HG03571 (cell line): ENCODE data around the gene GDF2.

ENCODE experiments used
- ATAC-seq: cut with Tn5 transposase; IDR thresholded peaks from one replicate; pipeline ENCODE4 v1.9.1; 2021; ENCODE audit not compliant: unreplicated experiment

The GDF2 gene

GRCh38 chr10:47322300-47323061 lies at the start of gene GDF2:
Gene GDF2 (plus strand): TSS chr10:47322454. CDS start chr10:47322669, 215 bp downstream.
- no peak for ATAC-seq

DNA sequence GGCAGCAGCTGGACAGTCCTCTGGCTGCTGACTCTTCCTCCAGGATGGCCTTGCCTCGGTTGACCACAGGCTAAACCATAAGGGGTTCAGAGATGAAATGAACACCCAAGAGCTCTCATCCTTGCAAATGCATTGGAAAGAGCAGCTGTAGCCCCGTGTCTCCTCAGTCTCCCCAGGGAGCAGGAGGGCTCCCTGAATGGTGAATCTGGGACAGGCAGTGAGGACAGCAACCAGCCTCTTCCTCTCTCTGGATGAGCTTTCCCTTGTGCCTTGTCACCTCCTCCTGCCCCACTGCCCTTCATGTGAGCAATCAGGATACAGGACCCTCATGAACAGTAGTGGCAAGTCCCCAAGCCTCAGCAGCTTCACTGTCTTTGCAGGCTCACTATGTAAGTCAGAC lies 46.2 kb upstream of the GDF2 start:
- no peak for ATAC-seq

GRCh38 chr10:47276576-47277351 lies 45.5 kb upstream of the GDF2 start:
- no peak for ATAC-seq

- no peak for ATAC-seq
These were observed 44.7 kb upstream of the GDF2 start for GRCh38 chr10:47277352-47278151.

- no peak for ATAC-seq
These were observed 44.1 kb upstream of the GDF2 start for GRCh38 chr10:47278152-47278473.

DNA sequence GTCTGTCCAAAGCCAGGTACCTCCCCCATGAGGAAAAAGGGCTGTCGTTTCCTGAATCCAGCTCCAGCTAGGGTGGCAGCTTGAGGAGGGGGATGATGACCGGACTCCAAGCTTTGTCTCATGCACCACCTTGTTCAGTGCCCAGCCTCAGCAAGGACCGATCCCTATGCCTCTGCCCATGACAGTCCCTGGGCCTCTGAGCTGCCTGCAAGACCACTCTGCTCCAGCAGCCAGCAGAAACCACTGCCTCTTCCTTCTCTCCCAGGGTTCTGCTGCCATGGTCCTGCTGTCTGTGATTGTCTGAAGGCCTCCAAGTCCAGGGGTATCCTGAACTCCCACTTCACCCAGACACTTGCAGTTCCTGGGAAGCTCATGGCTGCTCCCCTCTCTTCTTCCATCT lies 43.5 kb upstream of the GDF2 start:
- no peak for ATAC-seq

DNA sequence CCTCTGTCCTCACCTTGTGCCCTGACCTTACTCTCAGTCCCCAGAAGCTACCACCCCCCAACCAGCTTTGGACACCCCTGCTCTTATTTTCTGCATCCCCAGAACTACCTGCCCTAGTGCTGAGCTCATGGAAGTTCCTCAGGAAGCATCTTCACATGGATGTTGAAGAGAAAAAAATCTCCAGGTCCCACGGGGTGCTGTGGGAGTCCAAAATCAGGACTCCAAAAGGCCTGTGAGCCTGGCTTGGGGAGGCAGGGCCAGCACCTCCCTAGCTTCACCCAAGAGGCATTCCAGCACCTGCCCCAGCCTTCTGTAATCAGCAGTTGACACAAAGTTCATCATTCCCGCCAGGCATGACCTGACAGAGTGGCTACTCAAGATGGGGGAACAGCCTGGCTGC lies 43.0 kb upstream of the GDF2 start:
- no peak for ATAC-seq

- no peak for ATAC-seq
These were observed 40.1 kb upstream of the GDF2 start for GRCh38 chr10:47282005-47282656.

GRCh38 chr10:47282657-47283018 lies 39.6 kb upstream of the GDF2 start:
- ATAC-seq = no peak

DNA sequence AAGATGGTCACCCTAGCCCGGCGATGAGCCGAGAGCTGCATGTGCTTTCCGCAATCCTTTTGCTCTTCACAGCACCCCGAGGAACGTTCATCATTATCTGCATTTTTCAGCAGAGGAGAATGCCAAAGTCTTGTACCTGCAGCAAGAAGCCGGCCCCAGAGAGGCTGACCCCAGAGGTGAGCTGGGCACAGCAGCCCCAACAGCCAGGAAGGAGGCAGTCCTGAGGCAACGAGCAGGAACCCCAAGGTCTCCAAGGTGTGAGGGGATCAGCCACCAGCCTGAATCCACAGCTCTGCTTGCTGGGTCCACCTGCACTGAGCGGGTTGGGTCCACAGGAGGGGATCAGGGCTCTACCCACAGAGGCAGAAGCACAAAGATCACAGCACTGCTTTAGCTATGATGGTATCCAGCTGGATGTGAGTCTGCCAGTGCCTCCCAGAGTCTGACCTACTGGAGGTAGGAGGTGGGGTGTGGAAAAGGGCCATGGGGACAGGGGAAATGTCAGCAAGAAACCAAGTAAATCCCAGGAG lies 39.1 kb upstream of the GDF2 start:
- no peak for ATAC-seq

- no peak for ATAC-seq
These were observed 38.4 kb upstream of the GDF2 start for GRCh38 chr10:47283848-47284247.

DNA sequence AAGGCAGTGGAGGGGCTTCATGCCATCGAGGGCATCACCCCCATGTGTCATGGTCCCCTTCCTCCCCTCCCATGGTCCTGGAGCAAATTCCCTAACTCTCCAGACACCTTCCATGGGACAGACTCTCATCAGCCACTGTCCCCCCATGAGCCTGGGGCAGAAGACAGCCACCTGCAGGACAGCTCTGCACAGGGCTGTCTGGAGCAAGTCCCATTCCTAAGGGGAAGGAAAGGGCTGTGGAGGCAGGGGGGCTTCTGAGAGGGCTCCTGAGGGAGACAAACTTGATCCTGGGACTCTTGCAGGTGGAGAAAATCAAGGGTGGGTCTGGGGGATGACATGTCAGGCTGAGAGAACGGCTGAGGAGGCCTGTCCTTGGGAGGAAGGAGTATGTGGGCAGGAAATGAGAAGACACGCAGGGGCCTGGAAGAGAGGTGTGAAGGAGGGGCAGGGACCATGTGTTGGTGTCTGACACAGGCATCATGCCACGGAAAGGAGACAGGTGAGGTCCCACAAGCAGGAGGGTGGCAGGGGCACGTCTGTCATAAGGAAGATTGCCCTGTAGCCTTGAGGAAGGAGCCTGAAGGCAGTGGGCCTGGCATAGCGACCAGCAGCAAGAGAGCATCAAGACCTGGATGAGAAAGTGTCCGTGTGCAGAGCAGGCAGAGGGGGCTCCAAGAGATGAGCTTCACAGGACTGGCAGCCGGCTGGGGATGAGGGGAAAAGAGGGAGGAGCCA lies 36.7 kb upstream of the GDF2 start:
- ATAC-seq = no peak

- ATAC-seq = no peak
These were observed 36.1 kb upstream of the GDF2 start for GRCh38 chr10:47286116-47286505.

- ATAC-seq = no peak
These were observed 35.5 kb upstream of the GDF2 start for GRCh38 chr10:47286591-47287315.

DNA sequence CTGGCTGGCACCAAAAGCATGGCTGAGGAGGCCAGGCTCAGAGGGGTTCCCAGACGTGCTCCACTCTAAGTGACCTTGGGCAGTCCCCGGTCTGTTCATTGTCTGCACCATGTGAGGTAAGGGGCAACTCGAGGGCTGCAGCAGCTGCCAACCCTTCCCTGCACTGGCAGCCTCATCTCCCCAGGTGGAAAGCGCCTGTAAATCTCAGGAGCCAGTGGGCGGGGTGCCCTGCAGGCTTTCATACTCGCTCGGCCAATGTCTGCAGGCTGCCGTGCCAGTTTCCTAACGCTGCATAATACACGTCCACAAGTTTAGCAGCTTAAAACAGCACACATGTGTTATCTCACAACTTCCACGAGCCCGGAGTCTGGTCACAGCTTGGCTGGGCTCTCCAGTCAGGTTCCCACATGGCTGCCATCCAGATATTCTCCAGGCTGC lies 34.9 kb upstream of the GDF2 start:
- ATAC-seq = no peak

DNA sequence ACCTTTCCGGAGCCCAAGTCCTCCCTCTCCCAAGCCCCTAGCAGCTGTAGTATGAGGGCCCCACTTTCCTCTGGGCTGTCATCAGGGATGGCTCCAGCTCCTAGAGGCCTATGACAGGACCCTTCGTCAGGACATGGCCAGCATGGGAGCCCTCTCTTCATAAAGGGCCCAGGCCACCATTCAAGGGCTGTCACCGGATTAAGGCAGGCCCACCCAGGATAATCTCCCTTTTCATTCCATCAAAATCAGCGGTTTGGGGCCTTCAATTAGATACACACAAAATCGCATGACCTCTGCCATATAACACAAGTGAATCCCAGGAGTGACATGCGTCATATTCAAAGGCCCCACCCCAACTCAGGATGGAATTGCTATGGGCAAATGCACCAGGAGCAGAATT lies 34.4 kb upstream of the GDF2 start:
- no peak for ATAC-seq

GRCh38 chr10:47288236-47288635 lies 34.0 kb upstream of the GDF2 start:
- ATAC-seq = no peak

- ATAC-seq = no peak
These were observed 33.2 kb upstream of the GDF2 start for GRCh38 chr10:47288916-47289495.

DNA sequence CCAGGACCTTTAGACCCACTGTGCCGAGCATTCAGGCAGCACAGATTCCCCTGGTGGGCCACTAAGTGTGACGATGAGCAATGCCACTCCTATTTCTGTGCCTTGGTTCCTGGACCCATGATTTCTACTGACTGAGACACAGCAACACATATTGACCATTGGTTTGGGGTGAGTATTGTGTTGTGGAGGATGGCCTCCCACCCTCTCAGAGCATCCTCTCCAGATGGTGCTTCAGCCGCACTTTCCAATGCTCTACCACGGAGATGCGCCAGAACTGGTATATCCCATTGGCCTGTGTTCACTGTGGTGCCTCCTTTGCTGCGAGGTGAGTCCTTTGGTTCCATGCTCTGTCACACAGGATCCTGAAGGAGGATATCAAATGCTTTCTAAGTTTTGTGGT lies 32.3 kb upstream of the GDF2 start:
- no peak for ATAC-seq
